ENCODE measurements around the gene SRRD. TPM values are rescaled to one million over a fixed set of nuclear protein-coding genes. Genes with fewer than 3 reads are reported as not detected.

SRRD gene
- total and polyA plus RNA-seq, 2 of the 8 experiments (the other 6 are each of a cell fraction or from before 2014, with no cell fraction given) = 17.1 to 25.3 TPM

GRCh38 chr22:26462641-26463040 lies 21.0 kb upstream of the SRRD start:
- H3K27me3 ChIP-seq (replicated peaks in 1 of 4; ENCODE audit: control insufficient read depth in 3 of 4, extremely low read depth in 1 of 4, insufficient read depth in 3 of 4, low read length in 3 of 4) = no peaks in the 10 kb centered on the region
- H3K4me1 ChIP-seq (replicated peaks in 1 of 4; ENCODE audit: control insufficient read depth in 3 of 4, insufficient read depth in 4 of 4, low read length in 3 of 4) = no peaks in the 10 kb centered on the region
- H3K79me1 ChIP-seq (ENCODE audit: low read depth, low read length) = 0 out of 2 replicates have a peak, but pooled peaks cover 2% of the 10 kb centered on the region
- no peak overlapping the region for H3K18ac ChIP-seq (ENCODE audit: extremely low read depth, low read length)
- H3K14ac ChIP-seq (ENCODE audit: insufficient read length) = no peak overlapping the region
- H3K27ac ChIP-seq (ENCODE audit: low read depth, low read length) = no peak overlapping the region
- no peak overlapping the region for H2AFZ ChIP-seq (ENCODE audit: low read length)
- CTCF ChIA-PET (ENCODE audit: partially characterized antibody) = interaction anchor here (1.0 to 7.8 kb wide), 14 partner anchors 8 to 125 kb away, joined by 3 to 98 read pairs (median 8); no protein-coding TSS in a partner anchor
- H2BK15ac ChIP-seq (ENCODE audit: low read length) = no peak overlapping the region
- no peaks in the 10 kb centered on the region for H3K23me2 ChIP-seq (ENCODE audit: low read depth, low read length)
- no peak overlapping the region for H4K91ac ChIP-seq (replicated peaks; ENCODE audit: insufficient read length, low read length)
- no peak overlapping the region for H3K4me3 ChIP-seq (ENCODE audit: extremely low read depth in 1 of 4, insufficient read depth in 2 of 4, low read depth in 3 of 4, low read length in 4 of 4)
- no peak overlapping the region for H2BK120ac ChIP-seq (replicated peaks; ENCODE audit: low read depth, low read length)
- H3K23ac ChIP-seq (ENCODE audit: insufficient read length) = no peak overlapping the region
- H3K36me3 ChIP-seq (ENCODE audit: control insufficient read depth in 2 of 4, insufficient read depth in 4 of 4, low read length in 3 of 4) = peaks cover 14 to 67% (median 43%) of the 10 kb centered on the region in 4 experiments
- 98% methylated on average over 3 of the region's 3 CpGs; no CpG with 5 or more reads in 1 of the 2 experiments for WGBS, 2 experiments (ENCODE audit: extremely low coverage in 1 of 2, insufficient coverage in 1 of 2, insufficient read length in 1 of 2, insufficient replicate concordance in 2 of 2, low coverage in 1 of 2, low lambda C conversion rate in 2 of 2, missing lambda C conversion rate in 1 of 2)
- H4K20me1 ChIP-seq (replicated peaks in 1 of 2; ENCODE audit: control insufficient read depth in 1 of 2, insufficient read depth in 2 of 2, low read length in 2 of 2) = peaks cover 5 to 9% of the 10 kb centered on the region in 2 experiments
- H2BK20ac ChIP-seq (ENCODE audit: low read length) = no peak overlapping the region
- POLR2A ChIA-PET (ENCODE audit: partially characterized antibody) = interaction anchor here (0.6 to 1.5 kb wide), 6 partner anchors 10 to 360 kb away, joined by 3 to 5 read pairs (median 3); partner anchors contain the start of genes HPS4 and SRRD
- H3K9me3 ChIP-seq (ENCODE audit: insufficient read depth in 2 of 2, low read depth in 1 of 2, low read length in 1 of 2) = no peaks in the 10 kb centered on the region
- H3K56ac ChIP-seq (replicated peaks; ENCODE audit: insufficient read length, low read depth, low read length) = no peak overlapping the region
- no peak overlapping the region for H3K4me2 ChIP-seq (ENCODE audit: insufficient read depth in 1 of 2, low read depth in 2 of 2, low read length in 2 of 2)
- no peak overlapping the region for H4K8ac ChIP-seq (ENCODE audit: extremely low read depth, insufficient read depth, low read length)
- no peak overlapping the region for H3K4ac ChIP-seq (replicated peaks; ENCODE audit: insufficient read length, low read depth, low read length)
- no peak overlapping the region for H2BK5ac ChIP-seq (ENCODE audit: low read depth, low read length)
- no peak overlapping the region for H2BK12ac ChIP-seq (ENCODE audit: low read depth, low read length)
- H3K79me2 ChIP-seq (ENCODE audit: control insufficient read depth in 1 of 2, insufficient read depth in 2 of 2, low read length in 2 of 2) = peaks cover 0 to 2% of the 10 kb centered on the region in 2 experiments; a peak in 1 of 4 replicates
- no peak for FAIRE-seq
- H3K9ac ChIP-seq (replicated peaks in 1 of 4; ENCODE audit: extremely low read depth in 1 of 4, low read depth in 3 of 4, low read length in 3 of 4) = no peak overlapping the region
- H4K5ac ChIP-seq (ENCODE audit: insufficient read length, low read depth, low read length) = no peak overlapping the region
- no peak overlapping the region for H2AK5ac ChIP-seq (ENCODE audit: low read depth, low read length)
- no peak for DNase-seq (ENCODE audit: low read depth in 1 of 2, low spot score in 2 of 2)
- TF ChIP-seq BCL11A (IDR thresholded peaks at IDR 0.05; ENCODE audit: low read depth in 2 of 2, low read length in 2 of 2) (no peak), TAF7 (optimal IDR thresholded peaks at IDR 0.05; ENCODE audit: borderline replicate concordance, low read depth, low read length) (no peak)
